ENCODE data around the gene ERCC4. TPM values are rescaled to one million over a fixed set of nuclear protein-coding genes. Genes with fewer than 3 reads are reported as not detected.

The ERCC4 gene
- total and polyA plus RNA-seq, 2 experiments from 2014 or later: 5.4 to 21.6 TPM

DNA sequence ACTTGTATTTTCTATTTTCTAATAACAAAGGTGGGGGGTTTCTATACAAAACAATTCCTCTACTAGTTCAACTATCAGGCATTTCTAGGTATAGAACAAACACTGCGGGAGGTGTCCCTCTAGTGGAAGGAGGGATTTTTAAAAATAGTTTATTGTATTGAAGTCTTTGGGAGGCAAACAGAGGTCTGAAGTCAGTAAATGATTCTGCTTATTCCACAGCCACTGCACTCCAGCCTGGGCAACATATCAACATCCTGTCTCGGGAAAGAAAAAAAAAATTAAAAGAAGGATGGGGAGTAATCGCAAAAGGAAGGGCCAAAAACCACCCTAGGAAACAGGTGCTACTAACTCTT lies 648 bp upstream of the ERCC4 start:
- Histone ChIP-seq H3K4me1 (ENCODE audit: insufficient read depth) (no peaks in the 10 kb centered on the region), H3K79me2 (replicated peaks; ENCODE audit: insufficient read depth) (no peaks in the 10 kb centered on the region), H3K9me2 (ENCODE audit: insufficient read depth) (no peaks in the 10 kb centered on the region), H3K4me2 (peak overlapping the region; percentile 20), H3K27me3 (ENCODE audit: insufficient read depth) (no peaks in the 10 kb centered on the region), H3K4me3 (peak overlapping the region; percentile 31; the same call in 1 of the 2 replicates), H4K20me1 (replicated peaks; ENCODE audit: insufficient read depth) (no peaks in the 10 kb centered on the region), H2AFZ (peak overlapping the region; percentile 9; the same call in 1 of the 2 replicates), H3K27ac (ENCODE audit: low read depth) (peak overlapping the region; percentile 18; the same call in 1 of the 2 replicates), H3K36me3 (ENCODE audit: insufficient read depth) (no peaks in the 10 kb centered on the region; the same call in 1 of the 2 replicates), H3F3A (replicated peaks; ENCODE audit: low read depth) (no peaks in the 10 kb centered on the region)
- H3K27me3 Mint-ChIP-seq (ENCODE audit: insufficient read depth, low read depth, poor library complexity): peaks cover 3% of the 10 kb centered on the region
- ATAC-seq (peak; percentile 1; the same call in 2 of the 3 replicates), DNase-seq (ENCODE audit: low spot score) (peak; percentile 47)
- H3K36me3 Mint-ChIP-seq (ENCODE audit: low read depth): peaks cover 4% of the 10 kb centered on the region; the same call in 2 of the 3 replicates
- peaks cover 20% of the 10 kb centered on the region for H3K4me1 Mint-ChIP-seq
- H3K4me3 Mint-ChIP-seq: peak overlapping the region; percentile 97
- no peak for TF ChIP-seq ZNF331 (CRISPR knock-in tag; IDR thresholded peaks at IDR 0.05; ENCODE audit: low read depth)
- no peak for TF ChIP-seq EZH2 (IDR thresholded peaks at IDR 0.05; ENCODE audit: low read depth, unreplicated experiment)
- TF ChIP-seq POLR2AphosphoS5 (IDR thresholded peaks at IDR 0.05; ENCODE audit: low read depth): no peak
- TF ChIP-seq, protein P1, sequence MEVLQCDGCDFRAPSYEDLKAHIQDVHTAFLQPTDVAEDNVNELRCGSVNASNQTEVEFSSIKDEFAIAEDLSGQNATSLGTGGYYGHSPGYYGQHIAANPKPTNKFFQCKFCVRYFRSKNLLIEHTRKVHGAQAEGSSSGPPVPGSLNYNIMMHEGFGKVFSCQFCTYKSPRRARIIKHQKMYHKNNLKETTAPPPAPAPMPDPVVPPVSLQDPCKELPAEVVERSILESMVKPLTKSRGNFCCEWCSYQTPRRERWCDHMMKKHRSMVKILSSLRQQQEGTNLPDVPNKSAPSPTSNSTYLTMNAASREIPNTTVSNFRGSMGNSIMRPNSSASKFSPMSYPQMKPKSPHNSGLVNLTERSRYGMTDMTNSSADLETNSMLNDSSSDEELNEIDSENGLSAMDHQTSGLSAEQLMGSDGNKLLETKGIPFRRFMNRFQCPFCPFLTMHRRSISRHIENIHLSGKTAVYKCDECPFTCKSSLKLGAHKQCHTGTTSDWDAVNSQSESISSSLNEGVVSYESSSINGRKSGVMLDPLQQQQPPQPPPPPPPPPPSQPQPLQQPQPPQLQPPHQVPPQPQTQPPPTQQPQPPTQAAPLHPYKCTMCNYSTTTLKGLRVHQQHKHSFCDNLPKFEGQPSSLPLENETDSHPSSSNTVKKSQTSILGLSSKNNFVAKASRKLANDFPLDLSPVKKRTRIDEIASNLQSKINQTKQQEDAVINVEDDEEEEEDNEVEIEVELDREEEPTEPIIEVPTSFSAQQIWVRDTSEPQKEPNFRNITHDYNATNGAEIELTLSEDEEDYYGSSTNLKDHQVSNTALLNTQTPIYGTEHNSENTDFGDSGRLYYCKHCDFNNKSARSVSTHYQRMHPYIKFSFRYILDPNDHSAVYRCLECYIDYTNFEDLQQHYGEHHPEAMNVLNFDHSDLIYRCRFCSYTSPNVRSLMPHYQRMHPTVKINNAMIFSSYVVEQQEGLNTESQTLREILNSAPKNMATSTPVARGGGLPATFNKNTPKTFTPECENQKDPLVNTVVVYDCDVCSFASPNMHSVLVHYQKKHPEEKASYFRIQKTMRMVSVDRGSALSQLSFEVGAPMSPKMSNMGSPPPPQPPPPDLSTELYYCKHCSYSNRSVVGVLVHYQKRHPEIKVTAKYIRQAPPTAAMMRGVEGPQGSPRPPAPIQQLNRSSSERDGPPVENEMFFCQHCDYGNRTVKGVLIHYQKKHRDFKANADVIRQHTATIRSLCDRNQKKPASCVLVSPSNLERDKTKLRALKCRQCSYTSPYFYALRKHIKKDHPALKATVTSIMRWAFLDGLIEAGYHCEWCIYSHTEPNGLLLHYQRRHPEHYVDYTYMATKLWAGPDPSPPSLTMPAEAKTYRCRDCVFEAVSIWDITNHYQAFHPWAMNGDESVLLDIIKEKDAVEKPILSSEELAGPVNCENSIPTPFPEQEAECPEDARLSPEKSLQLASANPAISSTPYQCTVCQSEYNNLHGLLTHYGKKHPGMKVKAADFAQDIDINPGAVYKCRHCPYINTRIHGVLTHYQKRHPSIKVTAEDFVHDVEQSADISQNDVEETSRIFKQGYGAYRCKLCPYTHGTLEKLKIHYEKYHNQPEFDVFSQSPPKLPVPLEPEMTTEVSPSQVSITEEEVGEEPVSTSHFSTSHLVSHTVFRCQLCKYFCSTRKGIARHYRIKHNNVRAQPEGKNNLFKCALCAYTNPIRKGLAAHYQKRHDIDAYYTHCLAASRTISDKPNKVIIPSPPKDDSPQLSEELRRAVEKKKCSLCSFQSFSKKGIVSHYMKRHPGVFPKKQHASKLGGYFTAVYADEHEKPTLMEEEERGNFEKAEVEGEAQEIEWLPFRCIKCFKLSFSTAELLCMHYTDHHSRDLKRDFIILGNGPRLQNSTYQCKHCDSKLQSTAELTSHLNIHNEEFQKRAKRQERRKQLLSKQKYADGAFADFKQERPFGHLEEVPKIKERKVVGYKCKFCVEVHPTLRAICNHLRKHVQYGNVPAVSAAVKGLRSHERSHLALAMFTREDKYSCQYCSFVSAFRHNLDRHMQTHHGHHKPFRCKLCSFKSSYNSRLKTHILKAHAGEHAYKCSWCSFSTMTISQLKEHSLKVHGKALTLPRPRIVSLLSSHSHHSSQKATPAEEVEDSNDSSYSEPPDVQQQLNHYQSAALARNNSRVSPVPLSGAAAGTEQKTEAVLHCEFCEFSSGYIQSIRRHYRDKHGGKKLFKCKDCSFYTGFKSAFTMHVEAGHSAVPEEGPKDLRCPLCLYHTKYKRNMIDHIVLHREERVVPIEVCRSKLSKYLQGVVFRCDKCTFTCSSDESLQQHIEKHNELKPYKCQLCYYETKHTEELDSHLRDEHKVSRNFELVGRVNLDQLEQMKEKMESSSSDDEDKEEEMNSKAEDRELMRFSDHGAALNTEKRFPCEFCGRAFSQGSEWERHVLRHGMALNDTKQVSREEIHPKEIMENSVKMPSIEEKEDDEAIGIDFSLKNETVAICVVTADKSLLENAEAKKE (CRISPR knock-in tag; IDR thresholded peaks at IDR 0.05): no peak
- TF ChIP-seq, protein P2, sequence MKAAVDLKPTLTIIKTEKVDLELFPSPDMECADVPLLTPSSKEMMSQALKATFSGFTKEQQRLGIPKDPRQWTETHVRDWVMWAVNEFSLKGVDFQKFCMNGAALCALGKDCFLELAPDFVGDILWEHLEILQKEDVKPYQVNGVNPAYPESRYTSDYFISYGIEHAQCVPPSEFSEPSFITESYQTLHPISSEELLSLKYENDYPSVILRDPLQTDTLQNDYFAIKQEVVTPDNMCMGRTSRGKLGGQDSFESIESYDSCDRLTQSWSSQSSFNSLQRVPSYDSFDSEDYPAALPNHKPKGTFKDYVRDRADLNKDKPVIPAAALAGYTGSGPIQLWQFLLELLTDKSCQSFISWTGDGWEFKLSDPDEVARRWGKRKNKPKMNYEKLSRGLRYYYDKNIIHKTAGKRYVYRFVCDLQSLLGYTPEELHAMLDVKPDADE (IDR thresholded peaks at IDR 0.05): no peak
- TF ChIP-seq CREB1 (CRISPR knock-in tag; IDR thresholded peaks at IDR 0.05; ENCODE audit: low read depth): no peak
- TF ChIP-seq, protein P3, sequence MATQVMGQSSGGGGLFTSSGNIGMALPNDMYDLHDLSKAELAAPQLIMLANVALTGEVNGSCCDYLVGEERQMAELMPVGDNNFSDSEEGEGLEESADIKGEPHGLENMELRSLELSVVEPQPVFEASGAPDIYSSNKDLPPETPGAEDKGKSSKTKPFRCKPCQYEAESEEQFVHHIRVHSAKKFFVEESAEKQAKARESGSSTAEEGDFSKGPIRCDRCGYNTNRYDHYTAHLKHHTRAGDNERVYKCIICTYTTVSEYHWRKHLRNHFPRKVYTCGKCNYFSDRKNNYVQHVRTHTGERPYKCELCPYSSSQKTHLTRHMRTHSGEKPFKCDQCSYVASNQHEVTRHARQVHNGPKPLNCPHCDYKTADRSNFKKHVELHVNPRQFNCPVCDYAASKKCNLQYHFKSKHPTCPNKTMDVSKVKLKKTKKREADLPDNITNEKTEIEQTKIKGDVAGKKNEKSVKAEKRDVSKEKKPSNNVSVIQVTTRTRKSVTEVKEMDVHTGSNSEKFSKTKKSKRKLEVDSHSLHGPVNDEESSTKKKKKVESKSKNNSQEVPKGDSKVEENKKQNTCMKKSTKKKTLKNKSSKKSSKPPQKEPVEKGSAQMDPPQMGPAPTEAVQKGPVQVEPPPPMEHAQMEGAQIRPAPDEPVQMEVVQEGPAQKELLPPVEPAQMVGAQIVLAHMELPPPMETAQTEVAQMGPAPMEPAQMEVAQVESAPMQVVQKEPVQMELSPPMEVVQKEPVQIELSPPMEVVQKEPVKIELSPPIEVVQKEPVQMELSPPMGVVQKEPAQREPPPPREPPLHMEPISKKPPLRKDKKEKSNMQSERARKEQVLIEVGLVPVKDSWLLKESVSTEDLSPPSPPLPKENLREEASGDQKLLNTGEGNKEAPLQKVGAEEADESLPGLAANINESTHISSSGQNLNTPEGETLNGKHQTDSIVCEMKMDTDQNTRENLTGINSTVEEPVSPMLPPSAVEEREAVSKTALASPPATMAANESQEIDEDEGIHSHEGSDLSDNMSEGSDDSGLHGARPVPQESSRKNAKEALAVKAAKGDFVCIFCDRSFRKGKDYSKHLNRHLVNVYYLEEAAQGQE (IDR thresholded peaks at IDR 0.05; ENCODE audit: unreplicated experiment): no peak
- peak overlapping the region; percentile 93 for H3K27ac Mint-ChIP-seq
- H3K9me3 Mint-ChIP-seq: peaks cover 4% of the 10 kb centered on the region

All from GM23338 (cell line).